OCI-LY1 (cell line): ENCODE measurements around the gene HSPA1B.

Experiments used
- H2AFZ ChIP-seq: fragments of 200-600 bp; sonication (generic), shearing (Covaris generic); 2 replicates; pipeline ENCODE4 v1.6.0; 2014; ENCODE audit warnings: antibody characterized with exemption, mild to moderate bottlenecking, low read length
- H3F3A ChIP-seq: fragments of 200-600 bp; sonication (generic), shearing (Covaris generic); 2 replicates; pipeline ENCODE4 v1.6.0; 2014; ENCODE audit warnings: mild to moderate bottlenecking, antibody characterized with exemption, low read length, moderate library complexity; ENCODE audit not compliant: insufficient read depth
- H3K27ac ChIP-seq: fragments of 200-600 bp; sonication (generic); 2 replicates; pipeline ENCODE4 v1.5.1; 2014; ENCODE audit warnings: low read length, mixed run types, mild to moderate bottlenecking, low read depth; ENCODE audit not compliant: poor library complexity, severe bottlenecking
- H3K27me3 ChIP-seq: fragments of 200-600 bp; sonication (generic); 2 replicates; pipeline ENCODE4 v1.6.0; 2014; ENCODE audit warnings: antibody characterized with exemption, mild to moderate bottlenecking, low read length, moderate library complexity; ENCODE audit not compliant: insufficient read depth
- H3K36me3 ChIP-seq: fragments of 200-600 bp; sonication (generic); 2 replicates; pipeline ENCODE4 v1.6.1; 2014; ENCODE audit warnings: mild to moderate bottlenecking, antibody characterized with exemption, low read length, moderate library complexity, mixed read lengths; ENCODE audit not compliant: insufficient read depth
- H3K4me1 ChIP-seq: fragments of 200-600 bp; sonication (generic); 2 replicates; pipeline ENCODE4 v1.5.1; 2014; ENCODE audit warnings: mild to moderate bottlenecking, low read length, moderate library complexity; ENCODE audit not compliant: insufficient read depth, severe bottlenecking
- H3K4me2 ChIP-seq: fragments of 200-600 bp; sonication (generic), shearing (Covaris generic); 2 replicates; pipeline ENCODE4 v1.6.1; 2014; ENCODE audit warnings: low read length
- H3K4me3 ChIP-seq: fragments of 200-600 bp; sonication (generic); 2 replicates; pipeline ENCODE4 v1.5.1; 2014; ENCODE audit warnings: low read length, low read depth, mild to moderate bottlenecking, mixed read lengths; ENCODE audit not compliant: poor library complexity, severe bottlenecking
- H3K79me2 ChIP-seq: fragments of 200-600 bp; shearing (Covaris generic); 2 replicates; pipeline ENCODE4 v1.6.1; 2016; ENCODE audit warnings: mixed run types, low read length, mixed read lengths; ENCODE audit not compliant: insufficient read depth
- H3K9ac ChIP-seq: fragments of 200-600 bp; sonication (generic), shearing (Covaris generic); 2 replicates; pipeline ENCODE4 v1.6.1; 2014; ENCODE audit warnings: mild to moderate bottlenecking, low read length, mixed read lengths
- H3K9me2 ChIP-seq: fragments of 200-600 bp; sonication (generic), shearing (Covaris generic); 2 replicates; pipeline ENCODE4 v1.6.1; 2014; ENCODE audit warnings: low read depth, mild to moderate bottlenecking, low read length, mixed read lengths
- H3K9me3 ChIP-seq: fragments of 200-600 bp; shearing (Covaris generic); 2 replicates; pipeline ENCODE4 v1.6.1; 2014; ENCODE audit warnings: low read length, mixed read lengths
- H4K20me1 ChIP-seq: fragments of 200-600 bp; sonication (generic), shearing (Covaris generic); 2 replicates; pipeline ENCODE4 v1.6.0; 2016; ENCODE audit warnings: mild to moderate bottlenecking, low read length; ENCODE audit not compliant: insufficient read depth
- EZH2 ChIP-seq: fragments of 200-600 bp; sonication (generic), shearing (Covaris generic); IDR thresholded peaks from 2 replicates; pipeline ENCODE4 v1.8.0; 2017; ENCODE audit warnings: borderline replicate concordance, mixed run types, mild to moderate bottlenecking, antibody characterized with exemption, low read length, moderate library complexity, mixed read lengths
- TF ChIP-seq, protein P1 (sequence below): fragments of 200-600 bp; sonication (generic), shearing (Covaris generic); IDR thresholded peaks from 2 replicates; pipeline ENCODE4 v1.5.1; 2017; ENCODE audit warnings: mild to moderate bottlenecking, antibody characterized with exemption, low read length, moderate library complexity, mixed read lengths

HSPA1B gene

DNA sequence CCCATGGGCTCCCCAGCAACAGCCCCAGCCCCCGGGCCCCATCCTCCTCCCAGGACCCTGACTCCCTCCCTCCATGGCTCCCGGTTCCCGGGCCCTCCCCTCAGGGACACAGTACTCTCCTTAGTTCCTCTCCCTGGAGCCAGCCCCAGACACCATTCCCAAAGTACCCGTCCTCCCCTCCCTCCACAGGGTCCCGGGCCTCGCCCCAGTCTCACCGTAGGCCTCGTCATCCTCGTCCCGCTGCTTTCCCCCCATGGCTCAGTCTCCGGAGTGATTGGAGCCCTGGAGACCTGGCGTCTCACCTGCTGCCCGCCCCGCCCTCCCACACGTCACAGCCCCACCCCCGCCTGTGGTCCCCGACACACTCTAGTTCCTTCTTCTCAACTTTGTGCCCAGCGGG is 51.2 kb downstream of the HSPA1B start, which contains the start of gene SLC44A4:
Gene SLC44A4 (minus strand): TSS at position 272 of the 400 bp plus-strand sequence. CDS start 17 bp downstream, at position 255.
- no peak within 1 kb of the TSS for H3K4me2 ChIP-seq
- no peaks in the 10 kb centered on the region for H3K79me2 ChIP-seq
- H3K27ac ChIP-seq, result no peak within 1 kb of the TSS
- H3F3A ChIP-seq, result no peaks in the 10 kb centered on the region
- H3K9me2 ChIP-seq, result no peaks in the 10 kb centered on the region
- H3K36me3 ChIP-seq, result peaks cover 40% of the 10 kb centered on the region
- H3K4me3 ChIP-seq, result no peak within 1 kb of the TSS
- H3K9ac ChIP-seq, result no peak within 1 kb of the TSS
- H2AFZ ChIP-seq, result no peak within 1 kb of the TSS
- H4K20me1 ChIP-seq, result no peaks in the 10 kb centered on the region
- no peaks in the 10 kb centered on the region for H3K4me1 ChIP-seq
- no peaks in the 10 kb centered on the region for H3K9me3 ChIP-seq
- TF ChIP-seq, protein P1, sequence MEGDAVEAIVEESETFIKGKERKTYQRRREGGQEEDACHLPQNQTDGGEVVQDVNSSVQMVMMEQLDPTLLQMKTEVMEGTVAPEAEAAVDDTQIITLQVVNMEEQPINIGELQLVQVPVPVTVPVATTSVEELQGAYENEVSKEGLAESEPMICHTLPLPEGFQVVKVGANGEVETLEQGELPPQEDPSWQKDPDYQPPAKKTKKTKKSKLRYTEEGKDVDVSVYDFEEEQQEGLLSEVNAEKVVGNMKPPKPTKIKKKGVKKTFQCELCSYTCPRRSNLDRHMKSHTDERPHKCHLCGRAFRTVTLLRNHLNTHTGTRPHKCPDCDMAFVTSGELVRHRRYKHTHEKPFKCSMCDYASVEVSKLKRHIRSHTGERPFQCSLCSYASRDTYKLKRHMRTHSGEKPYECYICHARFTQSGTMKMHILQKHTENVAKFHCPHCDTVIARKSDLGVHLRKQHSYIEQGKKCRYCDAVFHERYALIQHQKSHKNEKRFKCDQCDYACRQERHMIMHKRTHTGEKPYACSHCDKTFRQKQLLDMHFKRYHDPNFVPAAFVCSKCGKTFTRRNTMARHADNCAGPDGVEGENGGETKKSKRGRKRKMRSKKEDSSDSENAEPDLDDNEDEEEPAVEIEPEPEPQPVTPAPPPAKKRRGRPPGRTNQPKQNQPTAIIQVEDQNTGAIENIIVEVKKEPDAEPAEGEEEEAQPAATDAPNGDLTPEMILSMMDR, result no peak
- TF ChIP-seq EZH2, result no peak
- H3K27me3 ChIP-seq, result no peaks in the 10 kb centered on the region

DNA sequence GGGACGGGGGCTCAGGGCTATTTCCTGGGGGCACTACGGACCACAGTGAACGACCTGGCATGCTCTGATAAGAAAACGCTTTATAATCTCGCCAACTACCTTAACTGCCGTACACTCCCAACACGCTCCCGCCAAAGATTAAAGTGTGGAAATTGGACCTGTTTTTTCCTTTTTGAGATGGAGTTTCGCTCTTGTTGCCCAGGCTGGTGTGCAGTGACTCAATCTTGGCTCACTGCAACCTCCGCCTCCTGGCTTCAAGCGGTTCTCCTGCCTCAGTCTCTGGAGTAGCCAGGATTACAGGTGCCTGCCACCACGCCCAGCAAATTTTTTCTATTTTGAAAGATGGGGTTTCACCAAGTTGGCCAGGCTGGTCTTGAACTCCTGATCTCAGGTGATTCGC is 51.6 kb downstream of the HSPA1B start:
- Histone ChIP-seq H4K20me1 (no peaks in the 10 kb centered on the region), H3K4me3 (no peak overlapping the region), H3K9ac (no peak overlapping the region), H3K27ac (no peak overlapping the region), H3K27me3 (no peaks in the 10 kb centered on the region), H3K9me2 (no peaks in the 10 kb centered on the region), H3K79me2 (no peaks in the 10 kb centered on the region), H2AFZ (no peak overlapping the region), H3K4me2 (no peak overlapping the region), H3K9me3 (no peaks in the 10 kb centered on the region), H3F3A (no peaks in the 10 kb centered on the region), H3K4me1 (no peaks in the 10 kb centered on the region), H3K36me3 (peaks cover 45% of the 10 kb centered on the region)
- TF ChIP-seq, protein P1, result no peak
- no peak for TF ChIP-seq EZH2
